Right renal pelvis (tissue), 4 donors: Measurements from ENCODE around the gene TAGLN. TPM values are rescaled to one million over a fixed set of nuclear protein-coding genes. Genes with fewer than 3 reads are reported as not detected.

ENCODE experiments used
- DNase-seq, 4 donors: peaks; one replicate each; pipeline ENCODE4 v3.0.0-alpha.2; 2013; ENCODE audit warnings: low read depth in 4 of 4, low spot score in 3 of 4, missing footprints in 1 of 4
- polyA plus RNA-seq, 4 donors: library from polyadenylated mRNA; unstranded; fragments of 120-200 nt; gene quantifications; one replicate each; pipeline ENCODE4 v1.2.1, GENCODE V29; 2013; ENCODE audit not compliant: insufficient read length in 4 of 4

The TAGLN gene
- polyA plus RNA-seq, result 100 to 1,000 TPM; 110 to 181 (median 125) TPM

GRCh38 chr11:117199053-117199915 is at the start of gene TAGLN:
TSS of gene TAGLN (plus strand) at chr11:117199370. CDS start at chr11:117203014, 3,644 bp downstream.
- peak in 3 of 4 donors; percentile 53 to 68 (median 67) for DNase-seq

DNA sequence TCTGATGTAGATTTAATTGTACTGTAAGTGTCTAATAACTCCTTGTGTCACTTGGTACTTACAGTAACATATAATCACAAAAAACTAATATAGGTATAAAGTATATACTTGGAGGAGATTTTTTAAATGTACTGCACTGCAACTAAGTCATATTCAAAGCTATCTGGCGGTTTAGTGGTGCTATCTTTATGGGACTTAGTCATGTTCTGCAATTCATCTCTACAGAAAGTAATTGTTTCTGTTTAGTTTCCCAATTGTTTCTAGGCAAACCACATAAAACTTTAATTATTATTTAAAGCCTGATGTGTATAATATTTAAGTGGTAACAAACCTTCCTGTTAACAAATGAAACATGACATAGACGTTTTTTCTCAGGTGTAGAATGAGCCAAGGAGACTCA is 47.1 kb upstream of the TAGLN start:
- DNase-seq, result no peak

DNA sequence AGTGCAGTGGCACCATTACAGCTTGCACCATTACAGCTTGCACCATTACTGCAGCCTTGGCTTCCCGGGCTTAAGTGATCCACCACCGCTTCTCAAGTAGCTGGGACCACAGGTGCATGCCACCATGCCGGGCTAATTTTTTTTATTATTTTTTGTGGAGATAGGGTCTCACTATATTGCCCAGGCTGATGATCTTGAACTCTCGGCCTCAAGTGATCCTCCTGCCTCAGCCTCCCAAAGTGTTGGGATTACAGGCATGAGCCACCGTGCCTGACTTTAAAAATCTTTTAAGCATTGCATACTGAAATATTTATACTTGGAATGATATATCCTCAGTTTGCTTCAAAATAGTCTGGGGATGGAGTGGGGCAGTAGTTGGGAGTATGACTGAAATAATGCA is 44.7 kb upstream of the TAGLN start:
- no peak for DNase-seq

DNA sequence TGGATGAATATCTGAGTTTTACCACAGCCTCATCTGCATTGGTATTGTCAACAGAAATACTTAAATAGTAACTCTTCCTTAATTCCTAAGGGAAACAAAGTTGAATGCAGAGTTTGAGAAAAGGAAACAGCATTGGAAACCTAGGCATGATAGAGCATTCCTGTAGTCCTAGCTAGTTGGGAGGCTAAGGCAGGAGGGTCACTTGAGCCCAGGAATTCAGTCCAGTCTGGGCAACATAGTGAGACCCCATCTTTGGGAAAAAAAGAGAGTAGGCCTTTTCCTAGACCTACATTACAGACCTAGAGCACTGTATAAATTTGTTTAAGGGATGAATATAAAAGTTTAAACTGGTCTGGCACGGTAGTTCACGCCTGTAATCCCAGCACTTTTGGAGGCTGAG is 41.7 kb upstream of the TAGLN start:
- no peak for DNase-seq

DNA sequence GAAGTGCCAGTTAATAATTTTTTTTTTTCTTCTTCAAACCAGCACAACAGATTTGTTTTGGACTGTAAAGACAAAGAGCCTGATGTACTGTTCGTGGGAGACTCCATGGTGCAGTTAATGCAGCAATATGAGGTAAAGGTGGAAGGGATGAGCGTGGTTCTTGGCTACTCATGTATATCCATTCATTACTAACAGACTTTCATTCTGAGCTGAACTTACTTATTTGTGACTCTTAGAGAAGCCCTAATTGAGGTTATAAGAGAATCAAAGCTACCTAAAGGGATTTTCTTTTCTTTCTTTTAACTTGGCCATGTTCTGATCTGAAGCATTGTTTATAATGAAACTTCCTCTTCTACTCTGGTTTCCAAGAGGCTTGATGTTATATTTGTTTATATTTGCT is 39.3 kb upstream of the TAGLN start:
- DNase-seq, result no peak

- no peak for DNase-seq
Observed at GRCh38 chr11:117160826-117161225, 38.3 kb upstream of the TAGLN start.

- no peak for DNase-seq
Observed at GRCh38 chr11:117166491-117166890, 32.7 kb upstream of the TAGLN start.

DNA sequence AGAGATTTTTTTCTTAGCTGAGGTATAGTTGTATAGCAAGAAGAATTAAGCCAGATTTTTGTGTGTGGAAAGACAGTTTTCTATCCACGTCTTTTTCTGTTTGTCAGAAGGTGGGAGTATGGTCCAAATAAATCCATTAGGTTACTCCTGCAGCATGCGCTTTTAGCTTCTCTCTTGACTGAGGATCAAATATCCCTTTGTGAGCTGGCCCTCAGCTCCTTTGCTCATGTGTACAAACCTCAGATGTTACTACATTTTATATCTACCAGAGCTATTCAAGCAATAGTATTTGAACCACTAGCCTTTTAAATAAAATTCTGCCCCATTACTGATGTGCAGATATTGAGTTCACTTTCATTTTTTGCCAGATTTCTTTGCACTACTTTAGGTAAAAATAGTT is 29.4 kb upstream of the TAGLN start:
- no peak for DNase-seq

- no peak for DNase-seq
Observed at GRCh38 chr11:117170210-117170609, 29.0 kb upstream of the TAGLN start.

GRCh38 chr11:117171007-117171403 is 28.2 kb upstream of the TAGLN start:
- DNase-seq, result no peak

- DNase-seq, result no peak
Observed at GRCh38 chr11:117171404-117172061, 27.6 kb upstream of the TAGLN start.

DNA sequence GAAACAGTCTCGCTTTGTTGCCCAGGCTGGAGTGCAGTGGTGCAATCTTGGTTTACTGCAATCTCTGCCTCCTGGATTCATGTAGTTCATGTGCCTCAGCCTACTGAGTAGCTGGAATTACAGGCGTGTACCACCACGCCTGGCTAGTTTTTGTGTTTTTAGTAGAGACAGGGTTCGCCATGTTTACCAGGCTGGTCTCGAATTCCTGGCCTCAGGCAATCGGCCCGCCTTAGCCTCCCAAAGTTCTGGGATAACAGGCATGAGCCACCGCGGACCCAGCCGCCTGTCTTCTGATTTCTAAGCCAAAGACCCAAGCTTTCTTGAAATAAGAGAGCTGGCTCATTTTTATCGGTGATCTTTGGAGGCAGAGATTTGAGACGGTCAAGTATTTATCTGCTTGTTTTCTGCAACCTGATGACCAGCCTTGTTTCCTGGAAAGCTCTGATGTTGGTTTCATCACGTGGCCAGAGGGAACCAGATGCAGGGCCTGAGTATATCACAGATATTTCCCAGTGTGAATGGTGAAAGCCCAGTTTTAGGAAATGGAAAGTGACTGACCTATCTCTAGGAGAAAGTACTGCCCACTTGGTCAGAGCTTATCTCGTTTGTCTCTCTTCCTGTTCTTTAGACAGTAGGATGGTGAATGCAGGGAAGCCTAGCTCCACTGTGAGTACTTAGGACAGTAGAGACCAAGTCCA is 26.3 kb upstream of the TAGLN start:
- no peak for DNase-seq

DNA sequence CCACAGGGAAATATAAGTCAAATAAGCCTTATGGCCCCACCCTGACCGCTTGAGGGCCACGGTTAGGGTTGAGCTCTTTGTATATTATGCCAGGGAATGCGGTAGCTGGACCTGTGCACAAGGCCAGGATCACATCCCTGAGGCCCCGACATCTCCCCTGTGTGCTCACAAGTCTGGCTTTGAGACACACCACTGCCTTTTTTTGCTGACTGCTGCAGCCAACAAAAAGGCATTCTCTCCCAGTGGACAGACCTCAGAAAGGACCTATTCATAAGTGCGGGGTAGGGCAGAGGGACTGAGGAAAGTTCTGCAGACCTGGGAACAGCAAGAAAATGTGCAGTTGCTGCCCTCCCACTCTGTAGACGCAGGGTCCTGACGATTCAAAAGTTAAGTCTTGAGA is 24.1 kb upstream of the TAGLN start:
- no peak for DNase-seq

DNA sequence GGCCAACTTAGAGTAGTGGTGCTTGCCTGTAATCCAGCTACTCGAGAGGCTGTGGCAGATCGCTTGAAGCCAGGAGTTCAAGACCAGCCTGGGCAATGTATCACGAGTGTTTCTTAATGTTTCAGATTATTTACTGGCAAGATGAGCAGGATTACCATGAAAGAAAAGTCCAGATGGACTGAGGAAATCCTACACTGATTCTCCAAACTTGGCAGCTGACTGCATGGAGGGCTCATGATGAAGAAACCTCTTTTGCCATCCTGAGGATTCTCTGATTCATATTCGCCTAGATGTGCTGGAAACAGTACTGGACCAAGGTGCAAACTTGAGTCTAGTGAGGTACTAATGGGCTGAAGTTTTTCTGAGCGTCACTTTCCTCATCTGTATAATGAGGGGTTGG is 23.4 kb upstream of the TAGLN start:
- DNase-seq, result no peak

GRCh38 chr11:117176186-117176585 is 23.0 kb upstream of the TAGLN start:
- DNase-seq, result no peak

DNA sequence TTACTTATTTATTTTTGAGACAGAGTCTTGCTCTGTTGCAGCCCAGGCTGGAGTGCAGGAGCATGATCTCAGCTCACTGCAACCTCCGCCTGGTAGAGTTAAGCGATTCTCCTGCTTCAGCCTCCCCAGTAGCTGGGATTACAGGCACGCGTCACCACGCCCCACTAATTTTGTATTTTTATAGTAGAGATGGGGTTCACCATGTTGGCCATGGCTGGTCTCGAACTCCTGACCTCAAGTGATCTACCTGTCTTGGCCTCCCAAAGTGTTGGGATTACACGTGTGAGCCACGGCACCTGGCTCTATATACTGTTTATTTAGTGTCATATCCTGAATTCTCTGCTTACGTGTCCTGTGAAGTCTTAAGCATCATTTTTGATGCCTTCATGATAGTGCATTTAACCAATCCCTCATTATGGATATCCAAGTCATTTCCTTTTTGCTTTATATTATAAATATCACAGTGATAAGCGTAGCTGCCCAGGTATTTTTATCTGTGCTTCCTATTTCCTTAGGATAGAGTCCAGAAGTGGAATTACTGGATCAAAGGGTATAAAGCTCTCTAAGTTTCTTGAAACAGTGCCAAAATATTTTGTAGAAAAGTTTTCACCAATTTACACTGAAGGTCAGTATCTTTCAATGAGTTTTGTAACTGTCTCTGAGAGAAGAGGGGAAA is 21.5 kb upstream of the TAGLN start:
- DNase-seq, result no peak

GRCh38 chr11:117178210-117179034 is 20.7 kb upstream of the TAGLN start, which contains the start of gene SIDT2:
TSS of gene SIDT2 (plus strand) at chr11:117178743. CDS start at chr11:117179264, 521 bp downstream.
- DNase-seq, result peak; percentile 89 to 93 (median 92)

GRCh38 chr11:117179048-117179999 is 19.8 kb upstream of the TAGLN start:
- DNase-seq, result no peak

- no peak for DNase-seq
Observed at GRCh38 chr11:117180020-117180419, 19.1 kb upstream of the TAGLN start.
